Hepatocyte (in vitro differentiated cells): Measurements from ENCODE around the gene ADIPOR2.
"Not testable (repeated sequence)": the region's sequence is repeated elsewhere in the genome, so short reads cannot be mapped to it uniquely, and the experiment has no call there.

ENCODE experiments used
- EZH2 ChIP-seq: fragments of 200-600 bp; sonication (generic); IDR thresholded peaks from 2 replicates; pipeline ENCODE4 v1.6.1; 2016; ENCODE audit warnings: antibody characterized with exemption, mild to moderate bottlenecking, borderline replicate concordance
- TF ChIP-seq, protein P1 (sequence below): fragments of 200-600 bp; sonication (generic); IDR thresholded peaks from 2 replicates; pipeline ENCODE4 v1.5.1; 2016; ENCODE audit warnings: antibody characterized with exemption, mild to moderate bottlenecking; ENCODE audit not compliant: poor library complexity

GRCh38 chr12:1715459-1715858 lies 24.6 kb downstream of the ADIPOR2 start:
- TF ChIP-seq, protein P1, sequence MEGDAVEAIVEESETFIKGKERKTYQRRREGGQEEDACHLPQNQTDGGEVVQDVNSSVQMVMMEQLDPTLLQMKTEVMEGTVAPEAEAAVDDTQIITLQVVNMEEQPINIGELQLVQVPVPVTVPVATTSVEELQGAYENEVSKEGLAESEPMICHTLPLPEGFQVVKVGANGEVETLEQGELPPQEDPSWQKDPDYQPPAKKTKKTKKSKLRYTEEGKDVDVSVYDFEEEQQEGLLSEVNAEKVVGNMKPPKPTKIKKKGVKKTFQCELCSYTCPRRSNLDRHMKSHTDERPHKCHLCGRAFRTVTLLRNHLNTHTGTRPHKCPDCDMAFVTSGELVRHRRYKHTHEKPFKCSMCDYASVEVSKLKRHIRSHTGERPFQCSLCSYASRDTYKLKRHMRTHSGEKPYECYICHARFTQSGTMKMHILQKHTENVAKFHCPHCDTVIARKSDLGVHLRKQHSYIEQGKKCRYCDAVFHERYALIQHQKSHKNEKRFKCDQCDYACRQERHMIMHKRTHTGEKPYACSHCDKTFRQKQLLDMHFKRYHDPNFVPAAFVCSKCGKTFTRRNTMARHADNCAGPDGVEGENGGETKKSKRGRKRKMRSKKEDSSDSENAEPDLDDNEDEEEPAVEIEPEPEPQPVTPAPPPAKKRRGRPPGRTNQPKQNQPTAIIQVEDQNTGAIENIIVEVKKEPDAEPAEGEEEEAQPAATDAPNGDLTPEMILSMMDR: not testable (repeated sequence)
- not testable (repeated sequence) for TF ChIP-seq EZH2
